ENCODE results near the gene TMEM244.
"Not testable (repeated sequence)": the region's sequence is repeated elsewhere in the genome, so short reads cannot be mapped to it uniquely, and the experiment has no call there.

The TMEM244 gene, protein sequence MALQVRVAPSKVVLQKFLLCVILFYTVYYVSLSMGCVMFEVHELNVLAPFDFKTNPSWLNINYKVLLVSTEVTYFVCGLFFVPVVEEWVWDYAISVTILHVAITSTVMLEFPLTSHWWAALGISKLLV

DNA sequence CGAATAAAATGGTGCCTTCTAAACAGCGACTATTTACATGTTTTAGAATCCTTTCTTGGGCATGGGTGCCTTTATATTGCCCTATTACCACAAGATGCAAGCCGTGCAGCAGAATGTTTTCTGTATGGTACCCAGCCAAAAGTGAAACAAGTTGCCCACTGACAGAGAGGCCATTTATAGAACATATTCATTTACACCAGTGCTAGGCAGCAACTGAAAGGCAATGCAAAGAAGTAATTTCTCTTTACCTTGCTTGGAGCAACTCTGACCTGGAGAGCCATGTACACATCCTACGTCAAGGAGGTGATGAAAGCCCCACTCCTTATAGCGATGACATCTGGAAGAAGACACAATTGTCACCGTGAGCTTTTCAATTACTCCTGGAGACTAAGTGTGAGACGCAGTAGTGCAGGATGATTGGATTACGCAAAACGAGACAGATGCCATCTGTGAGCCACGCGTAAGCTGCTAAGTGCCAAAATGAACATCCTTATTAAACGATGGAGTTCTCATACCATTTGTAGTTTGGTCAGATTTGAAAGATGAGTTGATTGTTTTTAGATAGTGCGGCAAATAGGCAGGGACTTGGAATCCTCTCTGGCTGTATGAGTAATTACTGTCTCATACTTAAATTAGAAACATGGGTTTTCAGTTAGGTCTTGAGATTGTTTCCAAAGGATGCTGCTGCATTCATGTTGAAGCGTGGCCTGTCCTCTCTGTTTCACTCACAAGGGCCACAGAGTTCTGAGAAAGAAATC, at the start of gene TMEM244:
Gene TMEM244, minus strand, starts transcription at position 408 of the 758 bp plus-strand sequence. Its CDS starts 127 bp downstream, at position 281.
- no peak for DNase-seq

DNA sequence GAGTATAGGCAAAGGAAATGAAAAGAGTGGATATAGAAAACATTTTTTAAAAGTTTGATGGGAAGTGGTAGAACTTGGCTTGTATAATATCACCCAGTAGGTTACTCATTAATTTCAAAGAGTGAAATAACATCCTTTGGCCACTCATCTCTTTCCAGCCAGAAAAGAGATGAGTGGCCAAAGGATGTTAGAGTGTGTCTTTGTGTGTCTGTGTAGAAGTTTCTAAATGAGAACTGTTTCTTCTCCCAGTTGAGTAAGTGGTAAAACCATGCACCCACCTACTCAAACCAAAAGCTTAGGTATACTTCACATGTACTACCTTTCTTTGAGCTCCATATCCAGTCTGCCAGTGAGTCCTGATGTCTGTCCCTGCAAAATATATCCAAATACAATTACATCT, 47.7 kb upstream of the TMEM244 start:
- no peak for DNase-seq

DNA sequence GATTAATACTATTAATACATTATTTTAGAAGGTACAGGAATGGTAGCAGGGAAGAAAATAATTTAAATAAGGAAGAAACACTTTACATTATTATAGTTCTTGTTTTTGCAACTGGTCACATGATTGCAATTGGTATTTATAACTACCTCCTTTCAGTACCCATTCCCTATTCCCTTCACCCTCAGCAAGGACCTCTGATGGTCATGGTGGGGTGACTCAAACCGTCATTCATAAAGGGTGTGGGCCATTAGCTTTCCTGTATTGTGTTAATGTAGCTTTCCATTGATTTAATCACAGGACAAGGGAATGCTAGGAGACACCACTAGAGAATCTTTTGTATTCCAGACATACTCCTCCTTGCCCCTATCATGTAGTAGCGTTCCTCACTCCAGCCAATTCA, 47.2 kb upstream of the TMEM244 start:
- no peak for DNase-seq

DNA sequence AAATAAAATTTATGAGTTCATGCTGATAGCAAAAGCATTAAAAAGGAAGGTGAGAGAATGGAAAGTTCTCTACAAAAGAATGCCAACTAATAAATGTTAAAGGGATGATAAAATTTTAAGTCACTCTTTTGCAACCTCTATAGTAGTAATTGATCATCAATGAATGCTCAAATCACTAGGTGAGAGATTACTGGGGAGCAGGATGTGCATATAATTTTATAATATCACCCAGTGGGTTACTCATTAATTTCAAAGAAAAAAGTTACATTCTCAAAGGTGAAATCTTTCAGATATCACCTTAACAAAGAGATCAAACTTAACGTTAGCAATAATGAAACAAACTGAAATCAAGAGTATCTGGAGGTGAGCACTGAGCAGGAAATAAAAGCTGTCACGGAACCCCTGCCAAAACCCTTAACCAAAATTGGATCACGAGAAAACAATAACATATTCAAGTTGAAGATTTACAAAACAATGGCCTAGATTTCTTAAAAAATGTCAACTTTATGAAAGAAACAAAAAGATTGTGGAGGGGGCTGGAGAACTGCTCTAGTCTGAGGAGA, 45.5 kb upstream of the TMEM244 start:
- no peak for DNase-seq

DNA sequence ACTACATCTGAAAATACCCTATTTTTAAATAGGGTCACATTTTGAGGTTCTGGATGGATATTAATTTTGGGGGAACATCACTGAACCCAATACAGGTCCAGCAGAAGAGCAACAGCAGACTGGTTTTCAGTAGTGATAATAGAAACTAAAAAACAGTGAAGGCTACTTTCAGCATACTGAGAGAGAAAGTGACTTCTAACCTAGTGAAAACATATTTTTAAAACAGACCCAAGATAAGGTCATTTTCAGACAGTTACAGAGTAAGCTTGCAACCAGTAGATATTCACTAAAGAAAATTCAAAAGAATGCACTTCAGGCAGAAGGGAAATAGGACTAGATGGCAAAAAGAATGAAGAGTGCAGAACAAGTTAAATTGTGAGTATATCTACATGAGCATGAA, 42.0 kb upstream of the TMEM244 start:
- DNase-seq = no peak

DNA sequence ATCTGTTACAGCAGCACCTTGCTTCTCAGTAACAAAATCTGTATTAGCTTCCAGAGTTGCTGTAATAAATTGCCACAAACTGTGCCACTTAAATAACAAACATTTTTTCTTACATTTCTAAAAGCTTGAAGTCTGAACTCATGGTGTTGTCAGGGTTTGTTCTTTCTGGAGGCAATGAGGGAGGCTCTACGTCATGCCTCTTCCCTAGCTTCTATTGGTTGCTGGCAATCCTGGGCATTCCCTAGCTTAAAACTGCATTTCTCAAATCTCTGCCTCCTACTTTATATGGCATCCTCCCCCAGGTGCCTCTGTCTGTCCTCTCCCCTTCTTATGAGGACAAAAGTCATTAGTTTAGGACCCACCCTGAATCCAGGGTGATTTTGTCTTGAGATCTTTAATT, 41.6 kb upstream of the TMEM244 start:
- DNase-seq = no peak

DNA sequence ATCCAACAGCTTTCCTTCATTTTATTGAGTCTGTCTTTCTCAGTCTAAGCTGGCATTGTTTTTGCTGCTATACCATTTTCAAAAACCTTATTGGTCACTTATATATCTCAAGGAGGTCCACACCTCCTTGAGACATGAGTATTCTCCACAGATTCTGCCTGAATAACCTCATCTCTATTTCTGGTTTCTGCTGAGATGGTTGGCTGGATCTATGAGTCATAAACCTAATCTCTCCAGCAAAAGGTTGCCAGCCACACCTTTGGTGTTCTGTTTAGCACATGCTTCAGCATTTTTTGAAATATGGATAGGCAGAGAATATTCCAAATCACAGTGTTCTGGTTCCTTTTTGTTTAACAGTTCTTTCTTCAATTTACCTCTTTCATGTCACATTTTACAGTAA, 40.8 kb upstream of the TMEM244 start:
- no peak for DNase-seq

DNA sequence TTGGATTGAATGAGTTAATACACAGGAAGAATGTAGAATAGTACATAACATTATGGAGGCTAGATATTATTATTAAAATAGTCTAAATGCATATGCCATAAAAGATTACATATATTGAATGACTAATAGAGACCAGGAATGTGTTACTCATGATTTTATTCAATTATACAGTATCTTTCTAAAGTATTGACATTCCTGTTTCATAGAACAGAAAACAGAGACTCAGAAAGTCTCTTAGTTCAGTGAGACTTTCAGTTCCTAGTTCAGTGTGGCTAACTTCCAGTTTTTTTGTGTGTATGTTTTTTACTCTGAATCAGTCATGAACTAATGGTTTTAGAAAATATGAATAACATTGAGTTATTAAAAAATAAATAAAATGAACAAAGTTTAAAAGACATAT, 34.6 kb upstream of the TMEM244 start:
- no peak for DNase-seq

DNA sequence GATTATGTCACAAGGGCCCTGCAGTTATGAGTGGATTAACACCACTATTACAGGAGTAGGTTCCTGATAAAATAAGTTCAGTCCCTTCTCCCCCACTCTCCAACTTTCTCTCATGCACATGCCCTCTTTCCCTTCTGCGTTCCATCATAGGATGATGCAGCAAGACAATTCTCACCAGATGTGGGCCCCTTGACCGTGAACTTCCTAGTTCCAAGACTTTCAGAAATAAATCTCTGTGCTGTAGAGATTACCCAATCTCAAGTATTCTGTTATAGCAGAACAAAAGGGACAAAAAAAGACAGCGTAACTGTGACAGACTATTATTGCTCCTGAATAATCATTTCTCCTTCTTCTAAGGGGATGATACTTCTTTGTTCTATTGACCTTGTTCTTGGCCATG, 33.8 kb upstream of the TMEM244 start:
- DNase-seq = no peak

DNA sequence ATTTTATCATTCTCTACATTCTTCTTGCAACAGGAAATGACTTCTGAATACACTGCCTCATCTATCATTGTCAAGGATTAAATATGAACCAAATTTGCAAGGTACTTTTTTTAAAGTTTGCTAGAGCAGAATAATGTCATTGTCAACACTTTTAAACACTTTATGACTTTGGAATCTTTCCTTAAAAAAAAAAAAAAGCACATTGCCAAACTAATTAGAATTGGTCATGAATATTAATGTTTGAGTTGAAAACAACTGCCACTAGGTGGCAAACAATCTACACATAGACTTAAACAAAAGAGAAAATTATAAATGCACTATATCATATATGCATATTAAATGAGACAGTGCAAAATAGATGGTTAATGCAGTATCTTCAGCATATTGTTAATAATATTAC, 32.5 kb upstream of the TMEM244 start:
- DNase-seq = no peak

DNA sequence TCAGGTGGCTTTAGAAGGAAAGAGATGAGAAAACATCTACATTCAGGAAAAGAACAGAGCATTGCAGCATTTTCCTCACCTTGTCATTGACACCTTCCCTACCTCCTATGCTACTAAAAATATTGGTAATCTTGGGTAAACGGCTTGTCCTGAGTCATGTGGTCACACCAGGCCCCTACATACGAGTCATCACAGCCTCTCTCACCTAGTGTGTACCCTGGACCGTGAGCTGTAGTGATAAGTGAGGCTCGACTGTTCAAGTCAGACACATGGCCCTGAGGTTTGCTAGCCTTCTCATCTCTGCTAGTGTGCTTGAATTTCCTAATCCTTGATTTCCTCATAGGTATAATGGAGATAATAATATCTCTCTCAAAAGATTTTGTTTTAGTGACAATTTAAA, 29.6 kb upstream of the TMEM244 start:
- no peak for DNase-seq

DNA sequence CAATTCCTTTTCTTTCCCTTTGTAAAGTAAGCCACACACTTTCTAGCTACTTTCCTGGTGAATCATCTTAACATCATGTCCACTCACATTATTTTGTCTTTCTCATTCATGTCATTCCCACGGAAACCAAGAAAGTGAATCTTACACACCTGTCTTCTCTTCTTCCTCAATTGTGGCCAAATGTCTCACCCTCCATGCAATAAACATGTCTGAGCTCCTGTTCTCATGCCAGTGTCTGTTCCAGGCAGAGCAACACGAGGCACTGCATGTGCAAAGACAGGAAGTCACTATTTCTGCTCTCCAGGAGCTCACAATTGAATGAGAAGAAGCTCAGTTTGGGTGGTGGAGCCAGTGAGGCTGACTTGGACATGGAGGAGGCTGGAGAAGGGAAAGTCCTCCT, 29.0 kb upstream of the TMEM244 start:
- no peak for DNase-seq

DNA sequence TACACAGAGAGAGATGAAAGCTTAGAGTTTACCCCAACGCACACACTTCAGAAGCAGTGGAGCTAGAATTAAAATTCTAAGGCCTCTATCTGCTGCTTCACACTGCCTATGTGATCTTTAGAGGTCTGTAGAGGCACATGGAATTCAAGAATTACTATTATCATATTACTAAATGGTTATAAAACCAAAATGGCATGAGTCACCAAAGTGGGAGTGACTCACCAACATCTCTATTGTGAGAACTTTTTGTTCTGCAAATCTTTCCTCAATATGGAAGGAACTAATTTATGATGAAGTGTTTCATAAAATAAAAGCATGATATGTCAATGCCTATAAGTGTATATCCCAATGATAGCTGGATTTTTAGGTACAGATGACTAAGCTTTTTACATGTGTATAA, 28.5 kb upstream of the TMEM244 start:
- DNase-seq = no peak

DNA sequence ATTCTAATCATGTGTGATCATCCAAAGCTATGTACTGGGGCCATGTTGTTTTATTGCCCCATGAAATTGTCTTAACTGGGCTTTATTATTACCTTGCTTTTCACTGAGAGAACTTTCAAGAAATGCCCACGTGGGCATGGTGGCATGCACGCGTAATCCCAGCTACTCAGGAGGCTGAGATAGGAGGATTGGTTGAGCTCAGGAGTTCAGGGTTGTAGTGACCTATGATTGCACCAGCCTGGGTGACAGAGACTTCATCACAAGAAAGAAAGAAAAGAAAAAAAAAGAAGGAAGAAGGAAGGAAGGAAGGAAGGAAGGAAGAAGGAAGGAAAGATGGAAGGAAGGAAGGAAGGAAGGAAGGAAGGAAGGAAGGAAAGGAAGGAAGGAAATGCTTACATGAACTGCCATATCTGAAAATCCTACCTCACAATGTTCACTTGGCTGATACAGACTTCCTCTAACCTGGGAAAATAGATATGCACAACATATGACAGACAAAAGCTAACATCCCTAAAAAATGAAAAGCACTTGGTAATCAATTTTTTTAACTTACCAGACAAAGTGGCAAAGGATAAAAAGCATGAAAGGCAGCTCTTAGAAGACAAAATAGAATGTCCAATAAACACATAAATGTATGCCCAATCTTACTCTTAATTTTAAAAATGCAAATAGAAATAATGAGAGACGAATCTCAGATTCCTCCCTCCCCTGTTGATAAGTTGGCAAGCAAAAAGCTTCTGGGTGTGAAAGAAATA, 25.5 kb upstream of the TMEM244 start:
- no peak for DNase-seq

DNA sequence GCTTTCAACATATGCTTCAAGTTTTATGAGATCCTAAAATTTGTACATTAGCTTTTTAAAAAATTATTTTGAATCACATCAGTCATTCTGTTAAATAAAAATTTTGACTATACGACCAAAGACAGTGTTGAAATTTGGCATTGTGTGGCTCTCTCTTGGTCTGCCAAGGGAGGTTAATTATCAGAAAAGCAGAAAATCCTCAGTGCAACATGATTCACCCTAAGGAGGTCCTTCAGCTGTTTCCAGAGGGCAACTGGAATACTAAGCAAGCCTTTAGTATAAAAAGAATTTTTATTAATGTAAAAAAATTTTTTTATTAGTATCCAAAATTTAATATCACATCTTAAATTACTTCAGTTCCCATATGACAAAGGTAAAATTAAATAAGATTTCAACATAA, 23.1 kb upstream of the TMEM244 start:
- no peak for DNase-seq

DNA sequence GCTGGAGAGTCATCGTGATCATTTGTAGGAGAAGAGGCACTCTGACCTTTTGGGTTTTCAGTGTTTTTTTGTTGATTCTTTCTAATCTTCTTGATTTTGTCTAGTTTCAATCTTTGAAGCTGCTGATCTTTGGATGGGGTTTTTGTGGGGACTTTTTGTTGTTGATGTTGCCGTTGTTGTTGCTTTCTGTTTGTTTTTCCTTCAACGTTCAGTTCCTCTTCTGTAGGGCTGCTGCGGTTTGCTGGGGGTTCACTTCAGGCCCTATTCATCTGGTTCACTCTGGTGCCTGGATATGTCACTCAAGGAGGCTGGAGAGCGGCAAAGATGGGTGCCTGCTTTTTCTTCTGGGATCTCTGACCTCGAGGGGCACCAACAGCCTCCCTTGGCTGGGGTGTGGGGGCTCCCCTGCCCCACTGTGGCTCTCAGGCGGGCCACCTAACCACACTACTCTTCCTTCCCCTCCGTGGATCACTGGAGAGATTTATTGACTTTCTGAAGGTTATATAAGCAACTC, 21.5 kb upstream of the TMEM244 start:
- DNase-seq = no peak

DNA sequence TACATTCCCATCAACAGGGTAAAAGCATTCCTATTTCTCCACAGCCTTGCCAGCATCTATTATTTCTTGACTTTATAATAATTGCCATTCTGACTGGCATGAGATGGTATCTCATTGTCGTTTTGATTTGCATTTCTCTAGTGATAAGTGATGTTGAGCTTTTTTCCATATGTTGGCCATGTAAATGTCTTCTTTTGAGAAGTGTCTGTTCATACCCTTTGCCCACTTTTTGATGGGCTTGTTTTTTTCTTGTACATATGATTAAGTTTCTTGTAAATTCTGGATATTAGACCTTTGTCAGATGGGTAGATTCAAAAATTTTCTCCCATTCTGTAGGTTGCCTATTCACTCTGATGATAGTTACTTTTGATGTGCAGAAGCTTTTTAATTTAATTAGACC, 16.8 kb upstream of the TMEM244 start:
- DNase-seq = not testable (repeated sequence)

DNA sequence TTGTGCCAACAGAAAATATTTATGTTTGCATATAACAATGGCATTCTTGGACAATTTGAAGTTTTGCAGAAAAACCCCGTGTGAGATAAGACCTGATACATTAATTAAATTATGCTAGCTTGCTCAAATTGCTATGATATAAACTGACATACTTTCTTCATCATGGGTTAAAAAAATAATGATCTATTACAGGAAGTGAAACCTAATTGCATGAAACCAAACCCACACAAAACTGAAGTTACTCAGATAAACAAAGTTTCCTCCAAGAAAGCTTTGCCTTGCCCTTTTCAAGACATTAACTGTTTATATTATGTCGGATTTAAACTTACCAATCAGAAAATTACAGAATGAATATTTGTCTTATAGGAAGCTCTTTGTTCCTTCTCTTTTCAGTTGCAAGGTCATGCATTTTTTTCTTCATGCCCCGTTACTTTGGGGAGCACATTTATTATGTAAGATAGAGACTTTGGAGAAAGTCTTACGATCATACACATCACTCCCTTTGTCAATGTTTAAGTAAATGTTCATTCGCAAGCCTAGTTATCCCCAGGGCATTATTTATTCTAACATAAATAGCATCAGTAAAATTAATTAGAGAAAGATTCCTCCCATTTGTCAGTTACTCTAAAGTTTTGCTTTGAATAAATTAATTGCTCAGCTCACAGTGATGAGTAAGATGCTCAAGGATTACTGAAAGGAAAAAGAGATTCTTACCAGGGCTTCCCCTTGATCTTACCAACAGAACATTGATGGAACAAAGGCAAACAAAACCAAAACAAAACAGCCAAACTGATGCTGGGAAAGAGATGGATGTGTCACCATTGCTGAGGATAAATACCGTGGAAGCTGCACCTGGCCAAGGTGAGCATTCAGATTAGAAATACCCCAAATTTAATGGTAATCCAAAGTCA, 14.8 kb upstream of the TMEM244 start:
- DNase-seq = no peak

DNA sequence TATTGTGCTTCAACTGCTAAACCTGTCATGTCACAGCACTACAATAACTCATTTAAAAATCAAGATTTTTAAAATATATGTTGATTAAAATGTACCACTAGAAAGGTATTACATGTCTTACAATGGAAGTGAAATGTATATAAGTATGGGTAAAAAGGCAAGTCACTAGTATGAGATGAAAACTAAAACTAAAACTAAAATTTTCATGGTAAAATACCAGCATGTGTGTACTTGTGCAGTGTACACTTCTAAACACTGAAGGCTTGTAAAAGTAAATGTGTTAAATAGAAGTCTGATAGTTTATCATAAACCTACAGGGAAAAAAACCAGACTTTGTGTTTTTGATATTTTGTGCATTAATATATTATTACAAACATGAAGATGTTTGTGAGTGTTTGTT, 13.7 kb upstream of the TMEM244 start:
- no peak for DNase-seq

DNA sequence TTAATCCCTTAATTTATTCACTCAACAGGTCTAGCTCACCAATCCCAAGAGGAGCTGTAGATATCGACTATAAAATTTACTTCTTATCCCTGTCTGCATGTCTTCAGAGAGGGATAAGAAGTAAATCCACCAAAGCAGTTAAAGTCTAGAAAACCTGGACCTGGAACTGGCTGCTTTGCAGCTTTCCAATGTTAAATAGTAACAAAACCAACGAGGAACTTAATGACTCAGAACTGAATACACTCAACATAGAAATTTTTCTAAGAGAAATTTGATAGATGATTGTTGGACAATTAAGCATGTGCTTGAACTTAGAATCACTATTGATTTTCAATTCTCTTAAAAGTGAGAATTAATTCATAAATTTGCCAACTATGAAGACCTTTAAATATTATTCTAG, 11.5 kb upstream of the TMEM244 start:
- DNase-seq = no peak

DNA sequence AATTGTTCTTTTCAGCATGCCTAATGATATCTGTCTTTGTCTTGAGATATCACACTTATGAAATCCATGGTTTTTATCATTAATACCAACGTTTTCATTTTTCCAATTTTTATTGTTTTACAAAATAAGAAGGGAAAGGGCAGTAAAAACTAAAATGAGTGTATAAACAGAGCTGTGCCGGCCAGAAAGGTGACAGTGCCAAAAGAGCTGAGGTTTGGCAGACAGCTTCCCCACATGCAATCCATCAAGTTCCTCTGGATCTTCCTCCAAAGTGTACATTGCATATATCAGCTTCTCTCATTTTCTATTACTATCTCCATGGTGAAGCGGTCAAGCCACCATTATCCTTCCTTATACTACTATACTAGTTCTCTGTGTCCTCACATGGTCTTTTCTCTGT, 10.1 kb upstream of the TMEM244 start:
- no peak for DNase-seq

DNA sequence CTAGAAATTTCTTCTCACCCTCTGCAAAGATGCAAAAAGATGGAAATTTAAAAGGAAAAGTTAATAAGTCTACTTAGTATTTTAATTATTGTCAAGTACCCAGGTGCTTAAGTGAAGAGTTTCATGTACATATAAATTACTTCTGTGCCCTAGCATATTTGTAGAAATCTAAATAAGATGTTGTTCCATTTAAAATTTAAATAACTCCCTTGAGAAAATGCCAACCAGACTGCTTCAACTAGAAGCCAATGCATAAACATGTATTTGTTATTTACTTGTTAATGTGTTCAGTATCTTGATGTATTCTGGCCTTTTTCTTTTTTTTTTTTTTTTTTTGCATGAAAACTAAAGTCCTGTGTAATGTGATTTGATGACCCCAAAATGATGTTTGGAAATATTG, 6.3 kb upstream of the TMEM244 start:
- no peak for DNase-seq

DNA sequence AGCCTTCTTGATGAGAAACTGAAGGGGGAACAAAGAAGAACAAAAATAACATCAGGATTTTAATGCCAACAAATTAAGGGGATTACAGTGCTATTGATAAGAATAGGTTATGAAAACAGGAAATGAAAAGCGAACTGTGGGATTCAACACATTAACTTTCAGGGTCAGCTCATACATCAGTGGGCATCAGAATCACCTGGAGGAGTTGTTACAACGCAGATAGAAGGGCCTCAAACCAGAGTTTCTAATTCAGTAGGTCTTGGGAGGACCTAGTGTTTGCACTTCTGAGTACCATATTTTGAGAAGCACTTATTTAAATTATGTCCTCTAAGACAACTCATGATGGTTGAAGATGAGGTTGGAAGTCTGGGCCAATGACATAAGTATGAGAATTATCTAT, 5.6 kb upstream of the TMEM244 start:
- DNase-seq = no peak

Measured in COR-L47 (cell line).